MM.1S (cell line): ENCODE data around the gene CDHR1.
A peak's percentile ranks its signal among the peaks of the same experiment; 100 is the strongest.

Experiments used
- DNase-seq: peaks from one replicate; pipeline ENCODE4 v3.0.0-alpha.2; 2015
- H2AFZ ChIP-seq: fragments of 300-600 bp; sonication (generic); 2 replicates; pipeline ENCODE4 v1.6.0; 2016; ENCODE audit warnings: antibody characterized with exemption, low read length
- H3F3A ChIP-seq: fragments of 300-600 bp; sonication (generic); 2 replicates; pipeline ENCODE4 v1.6.1; 2016; ENCODE audit warnings: mild to moderate bottlenecking, antibody characterized with exemption, low read length, moderate library complexity, mixed read lengths; ENCODE audit not compliant: insufficient read depth
- H3K27ac ChIP-seq: fragments of 300-600 bp; sonication (generic); 2 replicates; pipeline ENCODE4 v1.5.1; 2016; ENCODE audit warnings: mild to moderate bottlenecking, low read length
- H3K27me3 ChIP-seq: fragments of 300-600 bp; sonication (generic); replicated peaks from 2 replicates; pipeline ENCODE4 v1.6.0; 2016; ENCODE audit warnings: low read length; ENCODE audit not compliant: insufficient read depth
- H3K36me3 ChIP-seq: fragments of 300-600 bp; sonication (generic); replicated peaks from 2 replicates; pipeline ENCODE4 v1.6.1; 2016; ENCODE audit warnings: mild to moderate bottlenecking, low read length, mixed read lengths; ENCODE audit not compliant: insufficient read depth
- H3K4me1 ChIP-seq: fragments of 300-600 bp; sonication (generic); 2 replicates; pipeline ENCODE4 v1.6.1; 2016; ENCODE audit warnings: low read length, mixed read lengths
- H3K4me2 ChIP-seq: fragments of 300-600 bp; sonication (generic); 2 replicates; pipeline ENCODE4 v1.6.0; 2016; ENCODE audit warnings: low read depth, low read length
- H3K4me3 ChIP-seq: fragments of 300-600 bp; sonication (generic); 2 replicates; pipeline ENCODE4 v1.5.1; 2016; ENCODE audit warnings: low read length, mixed read lengths
- H3K79me2 ChIP-seq: fragments of 300-600 bp; sonication (generic); 2 replicates; pipeline ENCODE4 v1.6.1; 2016; ENCODE audit warnings: mixed run types, low read length, mixed read lengths
- H3K9ac ChIP-seq: fragments of 300-600 bp; sonication (generic); 2 replicates; pipeline ENCODE4 v1.6.1; 2016; ENCODE audit warnings: low read length, mixed read lengths
- H3K9me2 ChIP-seq: fragments of 300-600 bp; sonication (generic); replicated peaks from 2 replicates; pipeline ENCODE4 v1.6.1; 2016; ENCODE audit warnings: mild to moderate bottlenecking, low read length, mixed read lengths; ENCODE audit not compliant: insufficient read depth
- H3K9me3 ChIP-seq: fragments of 300-600 bp; sonication (generic); replicated peaks from 2 replicates; pipeline ENCODE4 v1.6.1; 2016; ENCODE audit warnings: mild to moderate bottlenecking, low read length, mixed read lengths; ENCODE audit not compliant: insufficient read depth
- H4K20me1 ChIP-seq: fragments of 300-600 bp; sonication (generic); 2 replicates; pipeline ENCODE4 v1.6.1; 2016; ENCODE audit warnings: mild to moderate bottlenecking, low read length, moderate library complexity, mixed read lengths; ENCODE audit not compliant: insufficient read depth
- CTCF ChIP-seq: fragments of 300-600 bp; sonication (generic); IDR thresholded peaks from 2 replicates; pipeline ENCODE4 v1.5.1; 2016; ENCODE audit warnings: antibody characterized with exemption, low read length, mixed read lengths
- EZH2 ChIP-seq: fragments of 300-600 bp; sonication (generic); optimal IDR thresholded peaks from 2 replicates; pipeline ENCODE3; 2017; ENCODE audit warnings: low read depth, mild to moderate bottlenecking, antibody characterized with exemption, low read length, mixed read lengths
- EZH2phosphoT487 ChIP-seq: fragments of 300-600 bp; sonication (generic); IDR thresholded peaks from 2 replicates; pipeline ENCODE4 v1.6.1; 2018; ENCODE audit warnings: antibody characterized with exemption, low read length

The CDHR1 gene

GRCh38 chr10:84193327-84193726 lies 1.0 kb upstream of the CDHR1 start:
- TF ChIP-seq EZH2 (no peak), EZH2phosphoT487 (no peak)
- Histone ChIP-seq H3K4me3 (no peak overlapping the region), H4K20me1 (no peaks in the 10 kb centered on the region), H3K27me3 (no peaks in the 10 kb centered on the region), H2AFZ (no peak overlapping the region), H3K9me2 (no peaks in the 10 kb centered on the region), H3F3A (no peaks in the 10 kb centered on the region), H3K9me3 (no peaks in the 10 kb centered on the region), H3K4me2 (no peak overlapping the region), H3K9ac (no peak overlapping the region), H3K36me3 (no peaks in the 10 kb centered on the region), H3K79me2 (no peaks in the 10 kb centered on the region), H3K4me1 (no peaks in the 10 kb centered on the region), H3K27ac (no peak overlapping the region)
- DNase-seq = no peak

GRCh38 chr10:84193846-84194423 lies 402 bp upstream of the CDHR1 start:
- no peaks in the 10 kb centered on the region for H3K36me3 ChIP-seq
- no peak for DNase-seq
- H3K4me1 ChIP-seq = no peaks in the 10 kb centered on the region
- peak overlapping the region; percentile 92 for H3K4me2 ChIP-seq
- H3K4me3 ChIP-seq = peak overlapping the region; percentile 53
- no peaks in the 10 kb centered on the region for H4K20me1 ChIP-seq
- no peaks in the 10 kb centered on the region for H3K9me2 ChIP-seq
- peak overlapping the region; percentile 22; the same call in 1 of the 2 replicates for H3K9ac ChIP-seq
- no peak overlapping the region for H3K27ac ChIP-seq
- H3K9me3 ChIP-seq = no peaks in the 10 kb centered on the region
- no peak for TF ChIP-seq EZH2phosphoT487
- no peak for TF ChIP-seq EZH2
- no peak for TF ChIP-seq CTCF
- no peaks in the 10 kb centered on the region for H3K79me2 ChIP-seq
- H3K27me3 ChIP-seq = no peaks in the 10 kb centered on the region
- no peaks in the 10 kb centered on the region for H3F3A ChIP-seq
- H2AFZ ChIP-seq = peak overlapping the region; percentile 54

GRCh38 chr10:84195044-84195830 lies 900 bp downstream of the CDHR1 start:
- Histone ChIP-seq H2AFZ (peak overlapping the region; percentile 49), H4K20me1 (no peaks in the 10 kb centered on the region), H3K27me3 (no peaks in the 10 kb centered on the region), H3K79me2 (no peaks in the 10 kb centered on the region), H3K9ac (no peak overlapping the region; the same call in 1 of the 2 replicates), H3K9me3 (no peaks in the 10 kb centered on the region), H3K4me1 (no peaks in the 10 kb centered on the region), H3K27ac (no peak overlapping the region), H3K36me3 (no peaks in the 10 kb centered on the region), H3F3A (no peaks in the 10 kb centered on the region), H3K4me2 (peak overlapping the region; percentile 92), H3K9me2 (no peaks in the 10 kb centered on the region), H3K4me3 (peak overlapping the region; percentile 53)
- no peak for DNase-seq
- no peak for TF ChIP-seq EZH2phosphoT487
- TF ChIP-seq CTCF = no peak
- no peak for TF ChIP-seq EZH2

GRCh38 chr10:84196083-84196482 lies 1.7 kb downstream of the CDHR1 start:
- H3K9me2 ChIP-seq = no peaks in the 10 kb centered on the region
- H3K9ac ChIP-seq = no peak overlapping the region
- no peaks in the 10 kb centered on the region for H3K9me3 ChIP-seq
- no peak overlapping the region for H3K27ac ChIP-seq
- H3F3A ChIP-seq = no peaks in the 10 kb centered on the region
- no peaks in the 10 kb centered on the region for H3K4me1 ChIP-seq
- no peak overlapping the region for H2AFZ ChIP-seq
- no peaks in the 10 kb centered on the region for H3K79me2 ChIP-seq
- no peak overlapping the region for H3K4me3 ChIP-seq
- no peaks in the 10 kb centered on the region for H3K27me3 ChIP-seq
- no peak overlapping the region for H3K4me2 ChIP-seq
- no peak for DNase-seq
- no peaks in the 10 kb centered on the region for H4K20me1 ChIP-seq
- TF ChIP-seq EZH2 = no peak
- TF ChIP-seq CTCF = no peak
- H3K36me3 ChIP-seq = no peaks in the 10 kb centered on the region
